ENCODE results near the gene CDCP1.

Gene CDCP1

DNA sequence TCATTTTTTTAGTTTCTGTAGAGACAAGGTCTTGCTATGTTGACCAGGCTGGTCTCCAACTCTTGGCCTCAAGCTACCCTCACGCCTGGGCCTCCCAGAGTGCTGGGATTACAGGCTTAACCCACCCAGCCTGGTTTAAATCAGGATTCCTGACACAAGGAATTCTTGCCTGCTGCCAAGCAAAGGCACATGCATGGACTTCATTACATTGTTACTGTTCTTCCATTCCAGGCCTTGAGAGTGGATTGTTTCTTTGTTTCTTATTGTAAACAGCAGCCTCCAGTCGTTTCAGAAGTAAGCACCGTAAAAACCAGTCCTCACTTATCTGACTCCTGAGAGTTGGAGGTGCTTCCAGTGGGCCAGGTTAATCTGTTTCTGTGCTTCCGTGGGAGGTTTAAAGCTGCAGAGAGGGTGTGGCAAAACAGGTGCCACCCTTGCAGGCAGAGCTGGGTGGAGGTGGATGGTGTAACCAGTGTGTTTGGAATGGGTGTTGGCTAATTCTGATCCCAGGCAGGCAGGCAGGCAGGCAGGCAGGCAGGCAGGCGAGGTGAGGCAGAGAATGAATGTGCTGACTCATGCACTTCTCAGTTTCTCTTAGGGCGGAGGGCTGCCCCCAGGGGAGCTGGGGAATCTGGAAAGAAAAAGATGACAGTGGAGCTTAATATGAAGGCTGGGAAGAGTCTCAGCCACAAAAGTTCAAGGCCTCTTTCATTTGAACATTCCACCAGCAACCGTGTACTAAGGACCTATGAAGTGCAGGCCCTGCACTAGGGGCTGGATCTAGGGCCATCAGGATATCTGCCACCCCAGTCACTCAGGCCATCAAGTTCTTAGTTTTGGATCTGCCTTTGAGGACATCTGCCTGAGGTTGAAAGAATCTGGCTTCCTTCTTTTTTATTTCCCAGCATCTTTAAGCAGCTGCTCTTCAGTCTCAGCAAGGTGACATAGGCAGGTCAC is 37.0 kb upstream of the CDCP1 start:
- FAIRE-seq: no peak
- DNase-seq (ENCODE audit: insufficient read length): no peak
- TF ChIP-seq POLR2A (IDR thresholded peaks at IDR 0.05; ENCODE audit: low read depth, low read length) (no peak), TAF1 (IDR thresholded peaks at IDR 0.05; ENCODE audit: borderline replicate concordance, low read depth, low read length) (no peak)

GRCh38 chr3:45181496-45181895 is 35.3 kb upstream of the CDCP1 start:
- TF ChIP-seq POLR2A (IDR thresholded peaks at IDR 0.05; ENCODE audit: low read depth, low read length) (no peak), TAF1 (IDR thresholded peaks at IDR 0.05; ENCODE audit: borderline replicate concordance, low read depth, low read length) (no peak), POLR2AphosphoS5 (IDR thresholded peaks at IDR 0.05; ENCODE audit: low read depth, low read length) (no peak)
- DNase-seq (ENCODE audit: insufficient read length) (no peak), FAIRE-seq (no peak)

- TF ChIP-seq POLR2AphosphoS5 (IDR thresholded peaks at IDR 0.05; ENCODE audit: low read depth, low read length) (no peak), TAF1 (IDR thresholded peaks at IDR 0.05; ENCODE audit: borderline replicate concordance, low read depth, low read length) (no peak), POLR2A (IDR thresholded peaks at IDR 0.05; ENCODE audit: low read depth, low read length) (no peak)
- DNase-seq (ENCODE audit: insufficient read length) (no peak), FAIRE-seq (no peak)
Observed at GRCh38 chr3:45180899-45181298, 34.7 kb upstream of the CDCP1 start.

DNA sequence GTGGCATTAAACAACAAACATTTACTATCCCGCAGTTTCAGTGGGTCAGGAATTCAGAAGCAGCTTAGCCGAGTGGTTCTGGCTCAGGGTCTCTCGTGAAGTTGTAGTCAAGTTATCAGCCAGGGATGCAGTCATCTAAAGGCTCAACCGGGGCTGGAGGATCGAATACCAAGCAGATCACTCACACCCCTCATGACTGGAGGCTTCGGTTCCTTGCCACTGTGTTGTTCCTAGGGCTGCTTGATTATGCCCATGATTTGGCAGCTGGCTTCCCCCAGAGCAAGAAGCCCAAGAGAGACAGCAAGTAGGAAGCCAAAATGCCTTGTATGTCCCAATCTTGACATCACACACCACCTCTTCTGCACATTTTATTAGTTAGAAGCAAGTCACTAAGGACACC is 33.9 kb upstream of the CDCP1 start:
- DNase-seq (ENCODE audit: insufficient read length) (no peak), FAIRE-seq (no peak)

GRCh38 chr3:45179163-45179562 is 33.0 kb upstream of the CDCP1 start:
- DNase-seq (ENCODE audit: insufficient read length) (no peak), FAIRE-seq (no peak)
- TF ChIP-seq POLR2A (IDR thresholded peaks at IDR 0.05; ENCODE audit: low read depth, low read length) (no peak), POLR2AphosphoS5 (IDR thresholded peaks at IDR 0.05; ENCODE audit: low read depth, low read length) (no peak), TAF1 (IDR thresholded peaks at IDR 0.05; ENCODE audit: borderline replicate concordance, low read depth, low read length) (no peak)

More for the DNA sequence above, 33.9 kb upstream of the CDCP1 start:
- TF ChIP-seq POLR2A (IDR thresholded peaks at IDR 0.05; ENCODE audit: low read depth, low read length): no peak

- no peak for FAIRE-seq
- DNase-seq (ENCODE audit: insufficient read length): no peak
Observed at GRCh38 chr3:45178183-45179023, 32.2 kb upstream of the CDCP1 start.

GRCh38 chr3:45176912-45177311 is 30.7 kb upstream of the CDCP1 start:
- FAIRE-seq (no peak), DNase-seq (ENCODE audit: insufficient read length) (no peak)
- TF ChIP-seq TAF1 (IDR thresholded peaks at IDR 0.05; ENCODE audit: borderline replicate concordance, low read depth, low read length) (no peak), POLR2AphosphoS5 (IDR thresholded peaks at IDR 0.05; ENCODE audit: low read depth, low read length) (no peak), POLR2A (IDR thresholded peaks at IDR 0.05; ENCODE audit: low read depth, low read length) (no peak)

More at GRCh38 chr3:45178183-45179023, 32.2 kb upstream of the CDCP1 start:
- TF ChIP-seq POLR2A (IDR thresholded peaks at IDR 0.05; ENCODE audit: low read depth, low read length) (no peak), POLR2AphosphoS5 (IDR thresholded peaks at IDR 0.05; ENCODE audit: low read depth, low read length) (no peak), TAF1 (IDR thresholded peaks at IDR 0.05; ENCODE audit: borderline replicate concordance, low read depth, low read length) (no peak)

- TF ChIP-seq POLR2A (IDR thresholded peaks at IDR 0.05; ENCODE audit: low read depth, low read length) (no peak), POLR2AphosphoS5 (IDR thresholded peaks at IDR 0.05; ENCODE audit: low read depth, low read length) (no peak), TAF1 (IDR thresholded peaks at IDR 0.05; ENCODE audit: borderline replicate concordance, low read depth, low read length) (no peak)
- DNase-seq (ENCODE audit: insufficient read length) (no peak), FAIRE-seq (no peak)
Observed at GRCh38 chr3:45174234-45174633, 28.1 kb upstream of the CDCP1 start.

- DNase-seq (ENCODE audit: insufficient read length) (no peak), FAIRE-seq (no peak)
- TF ChIP-seq TAF1 (IDR thresholded peaks at IDR 0.05; ENCODE audit: borderline replicate concordance, low read depth, low read length) (no peak), POLR2AphosphoS5 (IDR thresholded peaks at IDR 0.05; ENCODE audit: low read depth, low read length) (no peak), POLR2A (IDR thresholded peaks at IDR 0.05; ENCODE audit: low read depth, low read length) (no peak)
Observed at GRCh38 chr3:45173776-45174175, 27.6 kb upstream of the CDCP1 start.

DNA sequence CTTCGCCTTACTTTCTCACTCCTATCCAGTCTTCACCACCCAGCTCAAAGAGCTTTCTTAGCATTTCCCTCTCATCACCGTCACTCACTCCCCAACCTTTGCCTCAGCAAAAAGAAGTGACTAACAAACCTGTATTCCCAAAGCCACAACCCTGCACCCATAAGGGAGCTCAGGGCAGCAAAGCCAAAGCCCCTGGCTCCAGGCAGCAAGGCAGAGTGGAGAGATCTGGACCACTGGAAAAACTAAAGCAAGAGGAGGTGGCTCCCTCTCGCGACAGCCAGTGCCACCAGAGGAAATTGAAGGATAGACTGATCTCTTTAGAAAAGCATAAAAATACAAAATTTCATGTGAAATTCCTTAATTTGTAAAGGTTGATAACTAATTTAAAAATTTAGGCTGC is 25.1 kb upstream of the CDCP1 start:
- no peak for FAIRE-seq
- TF ChIP-seq POLR2A (IDR thresholded peaks at IDR 0.05; ENCODE audit: low read depth, low read length) (no peak), POLR2AphosphoS5 (IDR thresholded peaks at IDR 0.05; ENCODE audit: low read depth, low read length) (no peak), TAF1 (IDR thresholded peaks at IDR 0.05; ENCODE audit: borderline replicate concordance, low read depth, low read length) (no peak)

GRCh38 chr3:45170096-45170495 is 23.9 kb upstream of the CDCP1 start:
- TF ChIP-seq TAF1 (IDR thresholded peaks at IDR 0.05; ENCODE audit: borderline replicate concordance, low read depth, low read length): no peak
- TF ChIP-seq POLR2AphosphoS5 (IDR thresholded peaks at IDR 0.05; ENCODE audit: low read depth, low read length): no peak
- TF ChIP-seq POLR2A (IDR thresholded peaks at IDR 0.05; ENCODE audit: low read depth, low read length): no peak
- FAIRE-seq (no peak), DNase-seq (ENCODE audit: insufficient read length) (no peak)

More for the DNA sequence above, 25.1 kb upstream of the CDCP1 start:
- no peak for DNase-seq (ENCODE audit: insufficient read length)
